ENCODE results near the gene SLC25A21. TPM values are rescaled to one million over a fixed set of nuclear protein-coding genes. Genes with fewer than 3 reads are reported as not detected.

The SLC25A21 gene
- total RNA-seq, 1 experiment from 2014 or later: 7.1 TPM

GRCh38 chr14:37032863-37033262 lies 139.5 kb downstream of the SLC25A21 start:
- H3K79me1 ChIP-seq (ENCODE audit: insufficient read depth, low read depth, low read length, poor library complexity, severe bottlenecking): no peaks in the 10 kb centered on the region
- no peaks in the 10 kb centered on the region for H4K20me1 ChIP-seq (ENCODE audit: control insufficient read depth, insufficient read depth, insufficient read length)
- no peak overlapping the region for H3K4ac ChIP-seq (ENCODE audit: low read depth, low read length)
- no peak overlapping the region for H2BK5ac ChIP-seq (ENCODE audit: insufficient read length, low read length)
- Mint-ChIP-seq H3K9me3 (no peaks in the 10 kb centered on the region), H3K36me3 (ENCODE audit: insufficient read depth in 1 of 3, low read depth in 3 of 3) (no peaks in the 10 kb centered on the region), H3K27me3 (ENCODE audit: low read depth) (peaks cover 3% of the 10 kb centered on the region; the same call in 1 of the 2 replicates), H3K4me1 (peaks cover 28 to 31% of the 10 kb centered on the region in 2 experiments), H3K4me3 (no peak overlapping the region), H3K27ac (no peak overlapping the region)
- no peak overlapping the region for H3K18ac ChIP-seq (ENCODE audit: insufficient read length, low read depth, low read length)
- H3K14ac ChIP-seq (ENCODE audit: insufficient read depth, low read length): no peak overlapping the region
- H4K5ac ChIP-seq (ENCODE audit: insufficient read length, low read depth, low read length): no peak overlapping the region
- no peaks in the 10 kb centered on the region for H3K27me3 ChIP-seq (ENCODE audit: insufficient read depth, low read length)
- peaks cover 5% of the 10 kb centered on the region for H3K4me1 ChIP-seq (ENCODE audit: insufficient read depth, low read length)
- no peak overlapping the region for H2AFZ ChIP-seq (ENCODE audit: low read length)
- H3K56ac ChIP-seq (ENCODE audit: insufficient read length, low read depth, low read length): no peak overlapping the region
- H4K91ac ChIP-seq (ENCODE audit: insufficient read length, low read depth, low read length): no peak overlapping the region
- H3K9me3 ChIP-seq (ENCODE audit: control insufficient read depth, low read depth, low read length): no peaks in the 10 kb centered on the region
- no peaks in the 10 kb centered on the region for H3K79me2 ChIP-seq (ENCODE audit: insufficient read depth, low read length)
- no peak for DNase-seq
- H3K9ac ChIP-seq (ENCODE audit: extremely low read depth, insufficient read length, low read length): no peak overlapping the region
- no peak overlapping the region for H3K23ac ChIP-seq (ENCODE audit: insufficient read length, low read depth, low read length)
- H2BK12ac ChIP-seq (ENCODE audit: insufficient read length, low read depth, low read length): no peak overlapping the region
- no peak overlapping the region for H2BK20ac ChIP-seq (ENCODE audit: low read depth, low read length, poor library complexity, severe bottlenecking)
- no peak for TF ChIP-seq CTCF (conservative IDR thresholded peaks at IDR 0.05)
- no peak overlapping the region for H3K27ac ChIP-seq (ENCODE audit: insufficient read length, low read depth, low read length)
- H3K23me2 ChIP-seq (ENCODE audit: insufficient read length, low read depth, low read length, poor library complexity, severe bottlenecking): no peaks in the 10 kb centered on the region
- no peak overlapping the region for H3T11ph ChIP-seq (ENCODE audit: low read length)
- no peak overlapping the region for H2BK120ac ChIP-seq (ENCODE audit: low read depth, low read length, poor library complexity, severe bottlenecking)
- no peak overlapping the region for H3K4me2 ChIP-seq (ENCODE audit: insufficient read depth, insufficient read length, low read length)
- H4K8ac ChIP-seq (replicated peaks; ENCODE audit: insufficient read length, low read depth, low read length): no peak overlapping the region
- WGBS (ENCODE audit: extremely low coverage, insufficient read length, low lambda C conversion rate): no CpG with 5 or more reads among the region's 1 CpG
- no peak overlapping the region for H2AK5ac ChIP-seq (ENCODE audit: insufficient read length, low read length)
- no peak overlapping the region for H2BK15ac ChIP-seq (ENCODE audit: low read depth, low read length)

Data from H9 (cell line).